KBM-7 (cell line): Measurements from ENCODE around the gene VAV2.
A peak's percentile ranks its signal among the peaks of the same experiment; 100 is the strongest.
"Not testable (repeated sequence)": the region's sequence is repeated elsewhere in the genome, so short reads cannot be mapped to it uniquely, and the experiment has no call there.

Source experiments
- DNase-seq: peaks from one replicate; pipeline ENCODE4 v3.0.0-alpha.2; 2015
- in situ Hi-C: fragments of 300-500 bp; cut with MboI; formaldehyde crosslinking; loops from 2 replicates; pipeline ENCODE4 v1.14.3; 2020; ENCODE audit warnings: low sequenced_read_pairs, low pct_unique_long_range_greater_than_20kb, mixed read lengths

VAV2 gene

GRCh38 chr9:133763272-133764183 lies 228.6 kb downstream of the VAV2 start:
- DNase-seq = no peak
- in situ Hi-C loops = no loop called here

GRCh38 chr9:133762488-133763271 lies 229.4 kb downstream of the VAV2 start:
- in situ Hi-C loops = no loop called here
- DNase-seq = no peak

- DNase-seq = no peak
- in situ Hi-C loops = no loop called here
These were observed 230.4 kb downstream of the VAV2 start for GRCh38 chr9:133761641-133762248.

DNA sequence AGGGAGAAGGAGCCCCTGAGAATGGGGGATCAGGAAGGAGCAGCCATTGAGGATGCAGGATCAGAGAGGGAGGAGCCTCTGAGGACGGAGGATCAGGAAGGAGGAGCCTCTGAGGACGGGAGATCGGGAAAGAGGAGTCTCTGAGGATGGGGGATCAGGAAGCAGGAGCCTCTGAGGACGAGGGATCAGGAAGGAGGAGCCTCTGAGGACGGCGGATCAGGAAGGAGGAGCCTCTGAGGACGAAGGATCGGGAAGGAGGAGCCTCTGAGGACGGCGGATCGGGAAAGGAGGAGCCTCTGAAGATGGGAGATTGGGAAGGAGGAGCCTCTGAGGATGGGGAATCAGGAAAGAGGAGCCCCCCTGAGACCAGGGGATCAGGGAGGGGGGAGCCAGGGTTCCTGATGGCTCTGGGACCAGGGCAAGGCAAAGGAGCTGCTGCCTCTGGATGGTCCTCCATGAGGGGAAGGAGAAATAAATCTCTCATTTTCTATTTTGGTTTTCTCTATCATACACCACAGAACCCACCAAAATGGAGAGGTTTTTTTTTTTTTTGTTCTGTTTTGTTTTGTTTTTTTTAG lies 231.3 kb downstream of the VAV2 start:
- in situ Hi-C loops = no loop called here
- no peak for DNase-seq

DNA sequence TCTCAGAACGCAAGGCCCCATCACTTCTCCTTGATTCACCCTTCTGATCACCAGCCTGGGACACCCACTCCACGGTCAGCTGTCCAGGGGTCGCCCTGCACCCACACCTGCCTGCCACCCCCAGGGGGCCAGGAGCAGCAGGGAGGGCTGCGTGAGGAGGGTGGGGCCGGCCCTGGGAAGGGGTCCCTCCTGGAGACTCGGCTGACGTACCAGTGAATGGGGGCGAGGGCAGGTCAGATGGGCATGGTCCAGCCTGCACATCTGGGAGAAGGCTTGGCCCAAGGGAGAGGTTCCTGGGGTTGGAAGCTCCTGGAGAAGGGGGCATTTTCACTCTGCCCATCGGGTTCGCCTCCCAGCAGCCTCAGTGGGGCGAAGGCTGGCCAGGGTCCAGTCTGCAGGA lies 232.2 kb downstream of the VAV2 start:
- in situ Hi-C loops = no loop called here

GRCh38 chr9:133759146-133759900 lies 232.8 kb downstream of the VAV2 start:
- in situ Hi-C loops = no loop called here
- no peak for DNase-seq

More for the DNA sequence above, 232.2 kb downstream of the VAV2 start:
- no peak for DNase-seq

- no peak for DNase-seq
- in situ Hi-C loops = no loop called here
These were observed 233.9 kb downstream of the VAV2 start for GRCh38 chr9:133758228-133758627.

DNA sequence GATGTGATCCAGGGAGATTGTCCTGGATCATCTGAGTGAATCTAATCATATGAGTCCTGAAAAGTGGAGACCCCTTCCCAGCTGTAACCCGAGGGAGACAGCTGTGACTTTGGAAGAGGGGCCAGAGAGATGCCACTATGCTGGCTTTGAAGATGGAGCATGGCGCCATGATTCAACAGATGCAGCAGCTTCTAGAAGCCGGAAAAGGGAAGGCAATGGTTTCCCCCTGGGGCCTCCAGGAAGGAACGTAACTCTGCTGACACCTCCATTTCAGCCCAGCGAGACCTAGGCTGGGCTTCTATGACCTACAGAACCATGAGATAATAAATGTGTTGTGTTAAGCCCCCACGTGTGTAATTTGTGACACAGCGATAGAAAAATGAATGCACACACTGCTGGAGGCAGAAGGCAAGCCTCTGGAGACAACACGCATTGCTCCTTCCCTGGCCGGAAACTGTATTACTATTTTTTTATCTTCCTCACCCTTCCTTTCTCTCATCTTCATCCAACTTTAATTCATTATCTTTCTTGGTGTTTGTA lies 237.4 kb downstream of the VAV2 start:
- in situ Hi-C loops = no loop called here
- no peak for DNase-seq

GRCh38 chr9:133754187-133754586 lies 237.9 kb downstream of the VAV2 start:
- in situ Hi-C loops = no loop called here
- no peak for DNase-seq

DNA sequence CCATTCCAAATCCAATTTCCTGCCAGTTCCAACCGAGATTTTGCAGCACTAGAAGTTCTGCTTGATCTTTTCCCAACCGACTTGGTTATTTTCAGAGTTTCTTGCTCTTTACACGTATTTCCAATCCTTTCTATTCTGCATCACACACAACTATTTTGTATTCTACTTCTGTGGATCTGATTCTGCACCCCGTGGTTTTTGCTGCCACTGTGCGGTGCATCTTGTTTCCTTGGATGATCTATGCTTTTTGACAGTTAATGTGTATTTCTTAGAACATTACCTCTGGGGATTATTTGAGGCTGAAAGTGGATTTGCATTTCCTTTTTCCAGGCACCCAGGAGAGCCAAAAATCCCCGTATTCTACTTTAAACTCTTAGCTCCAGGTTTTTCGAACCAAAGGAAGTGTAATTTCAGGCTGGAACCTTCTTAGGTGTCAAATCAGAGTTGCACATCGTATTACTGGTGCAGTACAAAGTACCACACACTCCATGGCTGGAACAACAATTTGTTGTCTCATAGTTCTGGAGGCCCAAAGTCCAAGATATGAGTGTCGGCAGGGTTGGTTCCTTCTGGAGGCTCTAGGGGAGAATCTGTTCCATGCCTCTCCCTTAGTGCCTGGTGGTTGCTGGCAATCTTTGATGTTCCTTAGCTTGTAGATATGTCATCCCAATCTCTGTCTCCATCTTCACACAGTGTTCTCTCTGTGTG lies 239.2 kb downstream of the VAV2 start:
- in situ Hi-C loops = no loop called here
- no peak for DNase-seq

DNA sequence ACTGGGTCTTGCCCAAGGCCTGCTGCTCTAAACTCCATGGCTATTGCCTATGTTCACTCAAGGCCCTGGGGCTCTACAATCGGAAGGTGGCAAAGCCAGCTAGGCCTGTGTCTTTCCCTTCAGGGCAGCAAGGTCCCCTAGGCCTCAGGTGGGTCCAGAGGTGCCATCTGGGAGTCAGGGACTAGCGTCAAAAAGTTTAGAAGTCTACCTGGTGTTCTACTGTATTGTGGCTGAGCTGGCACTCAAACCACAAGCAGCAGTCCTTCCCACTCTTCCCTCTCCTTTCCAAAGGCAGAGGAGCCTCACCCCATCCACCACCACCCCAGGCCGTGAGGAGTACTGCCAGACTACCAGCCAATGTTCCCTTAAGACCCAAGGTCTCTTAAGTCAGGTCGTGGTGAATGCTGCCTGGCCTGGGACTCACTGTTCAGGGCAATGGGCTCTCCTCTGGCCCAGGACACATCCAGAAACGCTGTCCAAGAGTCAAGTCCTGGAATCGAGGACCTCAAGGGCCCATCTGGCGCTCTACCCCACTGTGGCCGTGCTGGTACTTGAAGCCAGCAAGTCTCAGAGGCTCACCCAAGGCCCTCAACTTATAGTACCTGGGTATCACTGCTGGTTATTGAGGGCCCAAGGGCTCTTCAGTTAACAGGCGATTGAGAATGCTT lies 241.0 kb downstream of the VAV2 start:
- DNase-seq = no peak
- in situ Hi-C loops = no loop called here

DNA sequence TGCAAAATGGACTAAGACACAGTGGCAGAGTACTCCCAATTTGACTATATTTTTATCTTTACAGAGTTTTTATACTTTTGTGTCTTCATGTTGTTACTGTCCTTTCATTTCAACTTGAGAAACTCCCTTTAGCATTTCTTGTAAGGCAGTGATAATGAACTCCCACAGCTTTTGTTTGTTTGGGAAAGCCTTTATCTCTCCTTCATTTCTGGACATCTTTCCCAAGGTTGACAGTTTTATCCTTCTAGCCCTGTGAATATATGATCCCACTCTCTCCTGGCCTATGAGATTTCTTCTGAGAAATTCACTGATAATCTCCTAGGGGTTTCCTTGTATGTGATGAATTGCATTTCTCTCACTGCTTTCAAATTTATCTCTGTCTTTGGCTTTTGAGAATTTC lies 244.8 kb downstream of the VAV2 start:
- no peak for DNase-seq
- in situ Hi-C loops = no loop called here

GRCh38 chr9:133744528-133744927 lies 247.6 kb downstream of the VAV2 start:
- DNase-seq, in situ Hi-C loops: not testable (repeated sequence)

DNA sequence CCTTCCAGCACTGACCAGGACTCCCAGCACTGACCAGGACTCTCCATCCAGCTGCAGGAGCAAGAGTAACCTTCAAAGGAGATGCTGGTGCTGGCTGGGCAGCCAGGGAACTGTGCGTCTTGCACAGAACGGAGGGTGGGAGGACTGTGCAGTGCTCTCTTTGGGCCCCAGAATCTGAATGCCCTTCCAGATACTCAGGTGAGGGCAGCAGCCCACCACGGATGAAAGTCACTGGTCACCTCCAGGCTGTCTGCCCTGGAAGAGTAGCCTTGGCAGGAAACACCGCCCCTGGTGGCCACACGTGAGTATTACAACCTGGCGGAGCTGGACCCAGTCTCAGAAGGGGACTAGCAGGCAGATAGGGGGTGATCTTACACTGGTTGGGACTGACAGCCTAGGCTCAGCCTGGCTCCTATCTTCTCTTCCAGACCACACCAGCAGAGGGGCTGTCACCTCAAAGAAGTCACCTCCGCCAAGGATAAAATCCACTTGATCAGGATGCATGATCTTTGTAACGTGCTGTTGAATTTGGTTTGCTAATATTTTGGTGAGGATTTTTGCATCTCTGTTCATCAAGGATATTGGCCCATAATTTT lies 249.2 kb downstream of the VAV2 start:
- peak; percentile 80 for DNase-seq
- in situ Hi-C loops = no loop called here

GRCh38 chr9:133742251-133742650 lies 249.9 kb downstream of the VAV2 start:
- no peak for DNase-seq
- in situ Hi-C loops = no loop called here

- no peak for DNase-seq
- in situ Hi-C loops = no loop called here
These were observed 250.4 kb downstream of the VAV2 start for GRCh38 chr9:133741716-133742115.

- no peak for DNase-seq
- in situ Hi-C loops = no loop called here
These were observed 251.2 kb downstream of the VAV2 start for GRCh38 chr9:133740911-133741310.
